ENCODE measurements around the gene SLC25A48.

Gene SLC25A48

GRCh38 chr5:135930029-135930948 is 95.8 kb downstream of the SLC25A48 start:
- Histone ChIP-seq H3K4me3 (peak overlapping the region; percentile 23 to 37), H3K4me1 (peaks cover 0 to 11% (median 9%) of the 10 kb centered on the region in 4 donors), H3K27ac (no peak overlapping the region), H3K36me3 (no peaks in the 10 kb centered on the region), H3K27me3 (peaks cover 0 to 48% of the 10 kb centered on the region in 2 donors), H3K9me3 (peaks cover 0 to 4% (median 0%) of the 10 kb centered on the region in 3 donors)
- no peak for TF ChIP-seq CTCF (IDR thresholded peaks at IDR 0.05)
- intact Hi-C loops (cut with DNase I; ENCODE audit: low total_unique reads) = no loop called here
- DNase-seq = no peak

- Histone ChIP-seq H3K4me1 (peaks cover 0 to 11% (median 9%) of the 10 kb centered on the region in 4 donors), H3K27ac (no peak overlapping the region), H3K9me3 (peaks cover 0 to 4% (median 0%) of the 10 kb centered on the region in 3 donors), H3K4me3 (no peak overlapping the region), H3K36me3 (no peaks in the 10 kb centered on the region), H3K27me3 (peaks cover 0 to 45% of the 10 kb centered on the region in 2 donors)
- intact Hi-C loops (cut with DNase I; ENCODE audit: low total_unique reads) = no loop called here
- no peak for TF ChIP-seq CTCF (IDR thresholded peaks at IDR 0.05)
- no peak for DNase-seq
Measured at GRCh38 chr5:135930949-135931295, 96.5 kb downstream of the SLC25A48 start.

- TF ChIP-seq CTCF (IDR thresholded peaks at IDR 0.05) = no peak
Measured at GRCh38 chr5:135934939-135935338, 100.5 kb downstream of the SLC25A48 start.

GRCh38 chr5:135937245-135937911 is 102.9 kb downstream of the SLC25A48 start:
- intact Hi-C loops (cut with DNase I; ENCODE audit: low total_unique reads) = no loop called here
- H3K4me1 ChIP-seq = no peaks in the 10 kb centered on the region
- no peak for TF ChIP-seq CTCF (IDR thresholded peaks at IDR 0.05)

More at GRCh38 chr5:135934939-135935338, 100.5 kb downstream of the SLC25A48 start:
- H3K4me3 ChIP-seq = no peak overlapping the region
- H3K27me3 ChIP-seq = peaks cover 0 to 23% of the 10 kb centered on the region in 2 donors
- H3K9me3 ChIP-seq = no peaks in the 10 kb centered on the region
- H3K27ac ChIP-seq = no peak overlapping the region
- no peak for DNase-seq
- H3K36me3 ChIP-seq = no peaks in the 10 kb centered on the region
- peaks cover 0 to 9% (median 7%) of the 10 kb centered on the region in 4 donors for H3K4me1 ChIP-seq
- intact Hi-C loops (cut with DNase I; ENCODE audit: low total_unique reads) = no loop called here

More at GRCh38 chr5:135937245-135937911, 102.9 kb downstream of the SLC25A48 start:
- Histone ChIP-seq H3K27me3 (no peaks in the 10 kb centered on the region), H3K27ac (no peak overlapping the region), H3K9me3 (no peaks in the 10 kb centered on the region), H3K36me3 (no peaks in the 10 kb centered on the region), H3K4me3 (no peak overlapping the region)
- DNase-seq = no peak
